ENCODE measurements around the gene RNF5. TPM values are rescaled to one million over a fixed set of nuclear protein-coding genes. Genes with fewer than 3 reads are reported as not detected.

RNF5 gene
- total and polyA plus RNA-seq, 9 of the 15 experiments (the other 6 are each of a cell fraction or from before 2014, with no cell fraction given): 62.2 to 245 (median 129) TPM

- H4K20me1 ChIP-seq (replicated peaks; ENCODE audit: control insufficient read depth, insufficient read depth, low read length): no peaks in the 10 kb centered on the region
- peaks cover 9 to 23% of the 10 kb centered on the region in 2 experiments for H3K4me1 ChIP-seq (replicated peaks in 1 of 2; ENCODE audit: control insufficient read depth in 2 of 2, insufficient read depth in 2 of 2, low read length in 2 of 2)
- no peaks in the 10 kb centered on the region for H3K9me3 ChIP-seq (replicated peaks; ENCODE audit: control insufficient read depth, insufficient read depth, low read depth, low read length)
- ATAC-seq (no peak), DNase-seq (ENCODE audit: extremely low read depth in 1 of 4, low spot score in 3 of 4) (no peak), FAIRE-seq (peak; percentile 79)
- no peaks in the 10 kb centered on the region for H3K36me3 ChIP-seq (ENCODE audit: control insufficient read depth, insufficient read depth, low read length)
- no peak overlapping the region for H3K27ac ChIP-seq (ENCODE audit: extremely low read depth, low read depth, low read length)
- no TSS peak for BruUV-seq (replicated peaks)
- intact Hi-C loops (cut with micrococcal nuclease): no loop called here
- no peaks in the 10 kb centered on the region for H3K9me1 ChIP-seq (ENCODE audit: control insufficient read depth, insufficient read depth, low read length)
- H3K9ac ChIP-seq (ENCODE audit: insufficient read depth in 1 of 2, low read depth in 2 of 2, low read length in 2 of 2): no peak overlapping the region
- H3K4me2 ChIP-seq (ENCODE audit: insufficient read depth, low read length): no peak overlapping the region
- no peak overlapping the region for H3K4me3 ChIP-seq
- in situ Hi-C loops (cut with MboI): no loop called here
- no peaks in the 10 kb centered on the region for H3K27me3 ChIP-seq (ENCODE audit: control insufficient read depth in 2 of 2, insufficient read depth in 2 of 2, low read length in 2 of 2)
- H2AFZ ChIP-seq (ENCODE audit: low read depth, low read length): no peak overlapping the region
- 15% methylated on average over 4 of the region's 4 CpGs for WGBS (ENCODE audit: insufficient coverage, low coverage, missing lambda C conversion rate)
- POLR2A ChIA-PET: interaction anchor here (0.9 to 1.6 kb wide), 2 partner anchors 15 to 30 kb away, joined by 3 to 4 read pairs; no protein-coding TSS in a partner anchor
- H3K79me2 ChIP-seq (ENCODE audit: control insufficient read depth, insufficient read depth, low read length): no peaks in the 10 kb centered on the region
- CTCF ChIA-PET (ENCODE audit: low intra/inter-chr PET ratio): no interaction called here
- TF ChIP-seq, protein P1, sequence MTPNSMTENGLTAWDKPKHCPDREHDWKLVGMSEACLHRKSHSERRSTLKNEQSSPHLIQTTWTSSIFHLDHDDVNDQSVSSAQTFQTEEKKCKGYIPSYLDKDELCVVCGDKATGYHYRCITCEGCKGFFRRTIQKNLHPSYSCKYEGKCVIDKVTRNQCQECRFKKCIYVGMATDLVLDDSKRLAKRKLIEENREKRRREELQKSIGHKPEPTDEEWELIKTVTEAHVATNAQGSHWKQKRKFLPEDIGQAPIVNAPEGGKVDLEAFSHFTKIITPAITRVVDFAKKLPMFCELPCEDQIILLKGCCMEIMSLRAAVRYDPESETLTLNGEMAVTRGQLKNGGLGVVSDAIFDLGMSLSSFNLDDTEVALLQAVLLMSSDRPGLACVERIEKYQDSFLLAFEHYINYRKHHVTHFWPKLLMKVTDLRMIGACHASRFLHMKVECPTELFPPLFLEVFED (CRISPR knock-in tag; conservative IDR thresholded peaks at IDR 0.05): peak; percentile 24; the same call in 1 of the 2 replicates
- TF ChIP-seq SMARCA4 (IDR thresholded peaks at IDR 0.05): 0 out of 2 replicates have a peak, but pooled peaks have one; percentile 5
- TF ChIP-seq, protein P2, sequence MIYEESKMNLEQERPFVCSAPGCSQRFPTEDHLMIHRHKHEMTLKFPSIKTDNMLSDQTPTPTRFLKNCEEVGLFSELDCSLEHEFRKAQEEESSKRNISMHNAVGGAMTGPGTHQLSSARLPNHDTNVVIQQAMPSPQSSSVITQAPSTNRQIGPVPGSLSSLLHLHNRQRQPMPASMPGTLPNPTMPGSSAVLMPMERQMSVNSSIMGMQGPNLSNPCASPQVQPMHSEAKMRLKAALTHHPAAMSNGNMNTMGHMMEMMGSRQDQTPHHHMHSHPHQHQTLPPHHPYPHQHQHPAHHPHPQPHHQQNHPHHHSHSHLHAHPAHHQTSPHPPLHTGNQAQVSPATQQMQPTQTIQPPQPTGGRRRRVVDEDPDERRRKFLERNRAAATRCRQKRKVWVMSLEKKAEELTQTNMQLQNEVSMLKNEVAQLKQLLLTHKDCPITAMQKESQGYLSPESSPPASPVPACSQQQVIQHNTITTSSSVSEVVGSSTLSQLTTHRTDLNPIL (CRISPR knock-in tag; IDR thresholded peaks at IDR 0.05): no peak
- TF ChIP-seq, protein P3, sequence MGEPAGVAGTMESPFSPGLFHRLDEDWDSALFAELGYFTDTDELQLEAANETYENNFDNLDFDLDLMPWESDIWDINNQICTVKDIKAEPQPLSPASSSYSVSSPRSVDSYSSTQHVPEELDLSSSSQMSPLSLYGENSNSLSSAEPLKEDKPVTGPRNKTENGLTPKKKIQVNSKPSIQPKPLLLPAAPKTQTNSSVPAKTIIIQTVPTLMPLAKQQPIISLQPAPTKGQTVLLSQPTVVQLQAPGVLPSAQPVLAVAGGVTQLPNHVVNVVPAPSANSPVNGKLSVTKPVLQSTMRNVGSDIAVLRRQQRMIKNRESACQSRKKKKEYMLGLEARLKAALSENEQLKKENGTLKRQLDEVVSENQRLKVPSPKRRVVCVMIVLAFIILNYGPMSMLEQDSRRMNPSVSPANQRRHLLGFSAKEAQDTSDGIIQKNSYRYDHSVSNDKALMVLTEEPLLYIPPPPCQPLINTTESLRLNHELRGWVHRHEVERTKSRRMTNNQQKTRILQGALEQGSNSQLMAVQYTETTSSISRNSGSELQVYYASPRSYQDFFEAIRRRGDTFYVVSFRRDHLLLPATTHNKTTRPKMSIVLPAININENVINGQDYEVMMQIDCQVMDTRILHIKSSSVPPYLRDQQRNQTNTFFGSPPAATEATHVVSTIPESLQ (CRISPR knock-in tag; IDR thresholded peaks at IDR 0.05): no peak
- TF ChIP-seq, protein P4, sequence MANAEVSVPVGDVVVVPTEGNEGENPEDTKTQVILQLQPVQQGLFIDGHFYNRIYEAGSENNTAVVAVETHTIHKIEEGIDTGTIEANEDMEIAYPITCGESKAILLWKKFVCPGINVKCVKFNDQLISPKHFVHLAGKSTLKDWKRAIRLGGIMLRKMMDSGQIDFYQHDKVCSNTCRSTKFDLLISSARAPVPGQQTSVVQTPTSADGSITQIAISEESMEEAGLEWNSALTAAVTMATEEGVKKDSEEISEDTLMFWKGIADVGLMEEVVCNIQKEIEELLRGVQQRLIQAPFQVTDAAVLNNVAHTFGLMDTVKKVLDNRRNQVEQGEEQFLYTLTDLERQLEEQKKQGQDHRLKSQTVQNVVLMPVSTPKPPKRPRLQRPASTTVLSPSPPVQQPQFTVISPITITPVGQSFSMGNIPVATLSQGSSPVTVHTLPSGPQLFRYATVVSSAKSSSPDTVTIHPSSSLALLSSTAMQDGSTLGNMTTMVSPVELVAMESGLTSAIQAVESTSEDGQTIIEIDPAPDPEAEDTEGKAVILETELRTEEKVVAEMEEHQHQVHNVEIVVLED (CRISPR knock-in tag; IDR thresholded peaks at IDR 0.05): no peak
- TF ChIP-seq, protein P5, sequence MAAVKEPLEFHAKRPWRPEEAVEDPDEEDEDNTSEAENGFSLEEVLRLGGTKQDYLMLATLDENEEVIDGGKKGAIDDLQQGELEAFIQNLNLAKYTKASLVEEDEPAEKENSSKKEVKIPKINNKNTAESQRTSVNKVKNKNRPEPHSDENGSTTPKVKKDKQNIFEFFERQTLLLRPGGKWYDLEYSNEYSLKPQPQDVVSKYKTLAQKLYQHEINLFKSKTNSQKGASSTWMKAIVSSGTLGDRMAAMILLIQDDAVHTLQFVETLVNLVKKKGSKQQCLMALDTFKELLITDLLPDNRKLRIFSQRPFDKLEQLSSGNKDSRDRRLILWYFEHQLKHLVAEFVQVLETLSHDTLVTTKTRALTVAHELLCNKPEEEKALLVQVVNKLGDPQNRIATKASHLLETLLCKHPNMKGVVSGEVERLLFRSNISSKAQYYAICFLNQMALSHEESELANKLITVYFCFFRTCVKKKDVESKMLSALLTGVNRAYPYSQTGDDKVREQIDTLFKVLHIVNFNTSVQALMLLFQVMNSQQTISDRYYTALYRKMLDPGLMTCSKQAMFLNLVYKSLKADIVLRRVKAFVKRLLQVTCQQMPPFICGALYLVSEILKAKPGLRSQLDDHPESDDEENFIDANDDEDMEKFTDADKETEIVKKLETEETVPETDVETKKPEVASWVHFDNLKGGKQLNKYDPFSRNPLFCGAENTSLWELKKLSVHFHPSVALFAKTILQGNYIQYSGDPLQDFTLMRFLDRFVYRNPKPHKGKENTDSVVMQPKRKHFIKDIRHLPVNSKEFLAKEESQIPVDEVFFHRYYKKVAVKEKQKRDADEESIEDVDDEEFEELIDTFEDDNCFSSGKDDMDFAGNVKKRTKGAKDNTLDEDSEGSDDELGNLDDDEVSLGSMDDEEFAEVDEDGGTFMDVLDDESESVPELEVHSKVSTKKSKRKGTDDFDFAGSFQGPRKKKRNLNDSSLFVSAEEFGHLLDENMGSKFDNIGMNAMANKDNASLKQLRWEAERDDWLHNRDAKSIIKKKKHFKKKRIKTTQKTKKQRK (IDR thresholded peaks at IDR 0.05; ENCODE audit: borderline replicate concordance, low read depth, low read length): no peak
- no peak for TF ChIP-seq CXXC5 (CRISPR knock-in tag; IDR thresholded peaks at IDR 0.05)
- TF ChIP-seq CBX8 (IDR thresholded peaks at IDR 0.05; ENCODE audit: borderline replicate concordance, extremely low read depth, low read depth, low read length, poor library complexity, severe bottlenecking): no peak
- no peak for TF ChIP-seq NCOA2 (IDR thresholded peaks at IDR 0.05; ENCODE audit: partially characterized antibody in 2 of 2)
- no peak for TF ChIP-seq ZNF311 (CRISPR knock-in tag; IDR thresholded peaks at IDR 0.05)
Observed at GRCh38 chr6:32146687-32147086, 31.5 kb upstream of the RNF5 start.

All from K562 (cell line).